ENCODE data around the gene CACNA1H.

The CACNA1H gene

DNA sequence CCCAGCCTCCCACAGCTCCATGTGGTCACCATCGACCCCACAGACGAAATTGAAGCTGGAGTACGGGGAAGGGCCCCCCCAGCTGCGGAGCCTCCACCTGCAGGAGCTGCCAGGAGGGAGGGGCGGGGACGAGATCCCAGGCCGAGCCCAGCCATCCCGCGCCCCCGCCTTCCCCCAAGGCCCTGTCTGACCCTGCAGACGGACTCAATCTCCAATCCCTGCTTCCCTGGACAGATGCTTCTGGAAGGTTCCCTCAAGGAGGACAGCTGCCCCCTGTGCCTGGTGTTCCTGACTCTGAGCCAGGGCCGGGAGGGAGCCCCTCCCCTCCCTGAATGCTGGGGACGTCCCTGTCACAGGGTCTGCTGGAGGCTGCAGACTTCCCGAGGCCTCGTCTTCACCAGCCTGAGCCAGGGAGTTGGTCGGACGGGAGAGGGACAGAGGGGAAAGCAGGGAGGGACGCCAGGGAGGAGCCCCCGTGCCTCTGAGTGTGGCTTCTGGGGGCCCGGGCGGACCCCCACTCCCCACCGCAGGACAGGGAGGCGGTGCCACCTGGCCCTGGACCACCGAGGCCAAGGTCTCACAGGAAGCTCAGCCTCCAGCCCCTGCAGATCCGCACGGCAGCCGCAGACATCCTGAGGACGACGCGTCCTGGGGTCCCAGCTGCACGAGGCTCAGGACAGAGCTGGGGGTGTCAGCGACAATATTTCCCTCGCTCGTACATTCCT is 35.6 kb upstream of the CACNA1H start:
- TF ChIP-seq, protein P1, sequence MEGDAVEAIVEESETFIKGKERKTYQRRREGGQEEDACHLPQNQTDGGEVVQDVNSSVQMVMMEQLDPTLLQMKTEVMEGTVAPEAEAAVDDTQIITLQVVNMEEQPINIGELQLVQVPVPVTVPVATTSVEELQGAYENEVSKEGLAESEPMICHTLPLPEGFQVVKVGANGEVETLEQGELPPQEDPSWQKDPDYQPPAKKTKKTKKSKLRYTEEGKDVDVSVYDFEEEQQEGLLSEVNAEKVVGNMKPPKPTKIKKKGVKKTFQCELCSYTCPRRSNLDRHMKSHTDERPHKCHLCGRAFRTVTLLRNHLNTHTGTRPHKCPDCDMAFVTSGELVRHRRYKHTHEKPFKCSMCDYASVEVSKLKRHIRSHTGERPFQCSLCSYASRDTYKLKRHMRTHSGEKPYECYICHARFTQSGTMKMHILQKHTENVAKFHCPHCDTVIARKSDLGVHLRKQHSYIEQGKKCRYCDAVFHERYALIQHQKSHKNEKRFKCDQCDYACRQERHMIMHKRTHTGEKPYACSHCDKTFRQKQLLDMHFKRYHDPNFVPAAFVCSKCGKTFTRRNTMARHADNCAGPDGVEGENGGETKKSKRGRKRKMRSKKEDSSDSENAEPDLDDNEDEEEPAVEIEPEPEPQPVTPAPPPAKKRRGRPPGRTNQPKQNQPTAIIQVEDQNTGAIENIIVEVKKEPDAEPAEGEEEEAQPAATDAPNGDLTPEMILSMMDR (IDR thresholded peaks at IDR 0.05; ENCODE audit: low read depth, low read length, missing control alignments) = no peak
- no peak for DNase-seq (ENCODE audit: extremely low read depth, low read depth)
- no peak overlapping the region for H3K4me3 ChIP-seq (replicated peaks; ENCODE audit: low read depth, low read length)

DNA sequence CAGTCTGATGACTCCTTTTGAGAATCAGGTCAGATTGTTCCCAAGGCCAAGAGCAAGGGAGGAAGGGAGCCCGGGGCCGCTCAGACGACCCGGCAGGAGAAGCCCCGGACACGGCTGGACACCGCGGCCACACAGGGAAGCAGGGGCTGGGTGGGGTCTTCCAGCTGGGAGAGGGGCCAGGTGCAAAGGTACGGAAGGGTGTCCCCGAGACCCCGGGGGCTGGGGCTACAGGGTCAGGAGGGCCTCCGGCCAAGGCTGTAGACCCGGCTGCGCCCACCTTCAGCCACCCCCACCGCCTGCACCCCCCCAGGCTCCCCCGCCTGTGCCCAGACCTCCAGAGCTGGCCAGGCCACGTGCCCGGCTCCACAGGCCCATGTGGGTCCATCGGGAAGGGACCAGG is 35.0 kb upstream of the CACNA1H start:
- H3K4me3 ChIP-seq (replicated peaks; ENCODE audit: low read depth, low read length) = no peak overlapping the region
- TF ChIP-seq, protein P1 (IDR thresholded peaks at IDR 0.05; ENCODE audit: low read depth, low read length, missing control alignments) = no peak
- DNase-seq (ENCODE audit: extremely low read depth, low read depth) = no peak

DNA sequence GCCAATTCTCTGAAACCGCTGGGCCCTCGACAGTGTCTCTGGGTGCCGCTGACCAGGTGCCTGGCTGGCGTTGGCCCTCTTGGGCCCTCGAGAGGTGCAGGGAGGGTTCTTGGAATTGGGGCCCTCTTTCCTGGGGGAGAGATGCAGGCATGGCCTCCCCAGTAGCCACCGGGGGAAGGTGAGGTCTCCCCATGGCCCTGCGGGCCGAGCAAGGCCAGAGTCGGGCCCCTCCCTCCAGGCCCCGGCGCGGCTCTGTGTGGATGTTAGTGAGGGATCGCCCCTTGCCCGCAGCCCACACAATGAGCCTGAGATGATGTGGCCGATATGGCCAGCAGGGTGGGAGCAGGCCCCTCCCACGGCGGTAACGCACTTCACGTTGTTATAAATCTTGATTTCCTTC is 33.8 kb upstream of the CACNA1H start:
- DNase-seq (ENCODE audit: extremely low read depth, low read depth) = no peak
- TF ChIP-seq, protein P1 (IDR thresholded peaks at IDR 0.05; ENCODE audit: low read depth, low read length, missing control alignments) = no peak
- no peak overlapping the region for H3K4me3 ChIP-seq (replicated peaks; ENCODE audit: low read depth, low read length)

DNA sequence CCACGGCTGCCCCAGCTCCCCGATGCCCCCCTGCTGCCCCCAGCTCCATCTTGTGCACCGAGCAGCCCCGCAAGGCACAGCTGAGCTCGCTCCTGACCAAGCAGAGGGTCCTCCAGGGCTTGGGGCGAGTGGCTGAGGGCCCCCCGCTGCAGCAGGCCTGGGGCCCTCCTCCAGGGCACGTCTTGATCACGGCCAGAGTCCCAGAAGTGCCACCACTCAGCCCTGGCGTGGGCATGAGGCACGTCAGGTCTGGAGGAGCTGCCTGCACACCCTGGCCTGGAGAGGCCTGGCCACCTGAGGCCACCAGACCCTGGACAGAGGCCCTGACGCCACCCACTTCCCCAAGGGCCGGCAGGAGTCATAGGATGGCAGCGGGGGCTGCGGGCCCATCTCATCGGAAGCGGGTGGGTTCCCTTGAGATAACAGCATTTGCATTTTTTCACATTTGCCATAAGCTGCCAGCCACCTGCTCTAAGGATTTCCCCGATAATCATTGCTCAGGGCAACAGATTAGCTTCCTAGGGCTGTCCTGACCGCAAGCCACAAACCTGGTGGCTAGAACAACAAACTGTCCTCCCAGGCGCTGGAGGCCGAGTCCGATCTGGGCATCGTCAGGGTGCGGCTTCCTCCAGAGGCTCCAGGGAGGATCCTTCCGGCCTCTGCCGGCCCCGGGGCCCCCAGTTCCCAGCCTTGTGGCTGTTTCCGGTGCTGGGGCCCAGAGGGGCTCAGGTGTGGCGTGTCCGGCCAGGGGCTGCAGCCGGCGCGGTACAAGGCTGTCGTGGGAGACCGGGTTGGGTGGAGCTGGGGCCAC is 32.9 kb upstream of the CACNA1H start:
- DNase-seq (ENCODE audit: extremely low read depth, low read depth) = no peak
- no peak overlapping the region for H3K4me3 ChIP-seq (replicated peaks; ENCODE audit: low read depth, low read length)
- TF ChIP-seq, protein P1 (IDR thresholded peaks at IDR 0.05; ENCODE audit: low read depth, low read length, missing control alignments) = no peak

DNA sequence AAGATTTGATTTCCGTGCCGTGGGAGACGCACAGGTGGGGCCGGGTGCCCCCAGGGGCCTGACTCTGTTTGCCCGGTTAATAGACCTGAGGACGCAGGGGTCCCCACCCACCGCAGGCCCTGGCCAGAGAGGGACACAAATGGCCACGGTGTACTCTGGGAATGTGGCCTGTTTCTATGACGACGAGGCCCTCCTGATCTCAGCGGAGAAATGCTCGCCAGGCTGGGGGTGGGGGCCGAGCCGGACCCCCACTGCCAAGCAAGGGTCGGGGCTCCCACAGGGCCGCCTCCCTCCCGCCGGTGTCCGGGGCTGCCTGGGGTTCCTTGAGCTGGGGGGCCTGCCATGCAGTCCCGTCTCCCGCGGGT is 32.3 kb upstream of the CACNA1H start:
- TF ChIP-seq, protein P1 (IDR thresholded peaks at IDR 0.05; ENCODE audit: low read depth, low read length, missing control alignments) = no peak
- no peak for DNase-seq (ENCODE audit: extremely low read depth, low read depth)
- no peak overlapping the region for H3K4me3 ChIP-seq (replicated peaks; ENCODE audit: low read depth, low read length)

DNA sequence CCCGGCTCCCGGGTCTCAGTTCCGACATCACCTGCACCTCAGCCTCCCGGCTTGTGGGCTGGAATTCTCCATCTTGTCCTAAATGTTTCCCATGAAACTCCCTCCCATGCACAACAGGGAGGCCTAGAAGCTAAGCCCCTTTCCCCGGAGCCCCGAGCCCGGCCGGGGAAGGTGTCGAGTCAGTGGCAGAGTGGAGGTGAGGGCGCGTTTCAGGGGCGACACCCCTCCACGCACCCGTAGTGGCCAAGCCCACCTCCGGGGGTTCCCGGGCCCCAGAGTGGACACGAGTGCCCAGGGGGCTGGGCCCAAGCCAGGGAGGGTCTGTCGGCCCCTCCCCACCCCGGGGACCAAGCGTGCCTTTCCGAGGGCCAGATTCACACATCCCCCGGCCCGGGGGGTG is 31.9 kb upstream of the CACNA1H start:
- H3K4me3 ChIP-seq (replicated peaks; ENCODE audit: low read depth, low read length) = no peak overlapping the region
- no peak for DNase-seq (ENCODE audit: extremely low read depth, low read depth)
- TF ChIP-seq, protein P1 (IDR thresholded peaks at IDR 0.05; ENCODE audit: low read depth, low read length, missing control alignments) = no peak

Data from HFF-Myc (cell line).